ENCODE data around the gene HSD17B13.

HSD17B13 gene, protein sequence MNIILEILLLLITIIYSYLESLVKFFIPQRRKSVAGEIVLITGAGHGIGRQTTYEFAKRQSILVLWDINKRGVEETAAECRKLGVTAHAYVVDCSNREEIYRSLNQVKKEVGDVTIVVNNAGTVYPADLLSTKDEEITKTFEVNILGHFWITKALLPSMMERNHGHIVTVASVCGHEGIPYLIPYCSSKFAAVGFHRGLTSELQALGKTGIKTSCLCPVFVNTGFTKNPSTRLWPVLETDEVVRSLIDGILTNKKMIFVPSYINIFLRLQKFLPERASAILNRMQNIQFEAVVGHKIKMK

GRCh38 chr4:87322754-87323153, at the start of gene HSD17B13:
Gene HSD17B13, minus strand, starts transcription at chr4:87322882. Its CDS starts 41 bp downstream, at chr4:87322841.
- DNase-seq (ENCODE audit: low read depth): no peak

DNA sequence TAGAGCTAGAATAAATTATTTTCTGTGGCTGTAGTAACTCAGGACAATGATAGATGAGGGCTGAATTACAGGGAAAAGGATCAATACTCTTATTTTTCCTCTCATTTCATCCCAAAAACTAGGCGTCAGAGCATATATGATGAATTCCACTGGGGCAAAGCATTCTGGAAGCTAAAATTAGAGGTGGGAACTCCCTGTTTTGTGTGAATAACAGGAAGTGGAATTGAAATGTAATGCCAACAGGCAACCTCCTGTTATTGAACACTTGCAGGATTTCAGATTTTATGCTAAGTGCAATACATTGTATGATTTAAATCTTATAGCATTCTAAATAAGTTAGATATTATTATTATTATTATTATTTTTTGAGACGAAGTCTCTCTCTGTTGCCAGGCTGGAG, 47.4 kb upstream of the HSD17B13 start:
- no peak for DNase-seq (ENCODE audit: low read depth)

DNA sequence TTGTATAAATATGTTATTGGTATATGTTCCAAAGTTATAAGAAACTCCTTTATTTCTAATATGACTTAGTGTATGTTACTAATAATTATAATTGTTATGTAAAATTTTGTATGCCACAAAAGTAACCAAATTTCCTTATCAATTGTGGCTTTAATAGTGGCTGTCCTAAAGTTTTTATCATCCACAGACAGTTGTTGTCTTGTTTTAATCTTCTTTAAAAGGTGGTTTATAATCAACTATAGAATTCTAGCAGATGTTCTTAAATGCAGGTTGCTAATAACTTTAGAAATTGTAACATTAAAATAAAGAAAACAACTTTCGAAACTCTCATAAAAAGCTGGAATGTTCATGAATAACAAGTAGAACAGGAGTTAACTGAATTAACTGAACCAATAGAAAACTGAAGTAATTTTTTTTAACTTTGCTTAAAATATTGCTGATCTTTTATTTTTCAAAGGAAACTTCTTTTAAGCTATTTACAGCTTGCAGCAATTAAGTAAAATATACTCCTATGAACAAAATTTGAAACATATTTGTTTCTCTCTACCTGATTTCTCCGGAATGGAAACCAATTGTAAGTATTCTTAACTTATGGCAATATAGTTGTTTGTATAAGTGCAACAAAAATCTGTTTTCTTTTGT, 44.0 kb upstream of the HSD17B13 start:
- DNase-seq (ENCODE audit: low read depth): no peak

- DNase-seq (ENCODE audit: low read depth): no peak
These were observed 42.7 kb upstream of the HSD17B13 start for GRCh38 chr4:87365348-87365747.

- DNase-seq (ENCODE audit: low read depth): no peak
These were observed 40.9 kb upstream of the HSD17B13 start for GRCh38 chr4:87363552-87363951.

- no peak for DNase-seq (ENCODE audit: low read depth)
These were observed 37.8 kb upstream of the HSD17B13 start for GRCh38 chr4:87360338-87360935.

GRCh38 chr4:87359258-87359657, 36.6 kb upstream of the HSD17B13 start:
- DNase-seq (ENCODE audit: low read depth): no peak

GRCh38 chr4:87356832-87357526, 34.3 kb upstream of the HSD17B13 start:
- no peak for DNase-seq (ENCODE audit: low read depth)

GRCh38 chr4:87354168-87355102, 31.8 kb upstream of the HSD17B13 start:
- DNase-seq (ENCODE audit: low read depth): peak; percentile 72

DNA sequence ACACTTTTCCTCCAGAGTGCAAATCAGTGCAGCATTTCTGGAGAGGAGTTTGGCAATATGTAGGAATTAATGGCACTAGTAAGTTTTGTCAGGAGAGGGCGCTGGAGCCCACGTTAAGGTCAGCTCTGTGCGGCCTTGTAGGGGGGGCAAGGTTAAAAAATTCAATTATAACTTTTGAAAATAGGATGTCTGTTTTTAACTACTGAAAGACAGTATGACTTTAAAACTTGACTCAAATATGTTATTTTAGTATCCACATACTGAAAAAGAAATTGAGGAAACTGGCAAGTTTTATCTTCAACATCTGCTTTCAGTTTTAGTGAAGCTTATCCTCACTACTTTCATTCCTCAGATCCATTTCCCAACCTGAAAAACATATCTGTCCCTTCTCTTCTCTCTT, 30.9 kb upstream of the HSD17B13 start:
- DNase-seq (ENCODE audit: low read depth): peak; percentile 68

GRCh38 chr4:87345139-87345538, 22.5 kb upstream of the HSD17B13 start:
- no peak for DNase-seq (ENCODE audit: low read depth)

- DNase-seq (ENCODE audit: low read depth): no peak
These were observed 20.2 kb upstream of the HSD17B13 start for GRCh38 chr4:87342872-87343271.

GRCh38 chr4:87341954-87342635, 19.4 kb upstream of the HSD17B13 start:
- DNase-seq (ENCODE audit: low read depth): peak; percentile 61

DNA sequence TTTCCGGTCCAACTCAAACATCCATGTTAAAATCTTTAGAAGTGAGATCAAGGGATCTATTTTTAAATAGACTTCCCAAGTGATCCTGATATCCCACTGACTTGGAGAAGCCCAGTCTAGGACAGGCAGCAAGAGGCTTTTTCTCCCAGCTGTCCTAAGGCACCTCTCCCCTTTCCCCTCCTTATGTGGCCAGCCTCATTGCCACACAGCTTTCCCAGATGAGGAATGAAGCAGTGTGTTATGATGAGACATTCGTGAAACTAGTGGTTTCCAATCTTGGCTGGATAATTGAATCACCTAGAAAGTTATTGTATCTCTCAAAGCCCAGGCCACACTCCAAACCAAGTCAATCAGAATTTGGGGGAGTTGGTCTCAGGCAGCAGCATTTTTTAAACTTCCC, 16.8 kb upstream of the HSD17B13 start:
- DNase-seq (ENCODE audit: low read depth): no peak

GRCh38 chr4:87337361-87337760, 14.7 kb upstream of the HSD17B13 start:
- no peak for DNase-seq (ENCODE audit: low read depth)

DNA sequence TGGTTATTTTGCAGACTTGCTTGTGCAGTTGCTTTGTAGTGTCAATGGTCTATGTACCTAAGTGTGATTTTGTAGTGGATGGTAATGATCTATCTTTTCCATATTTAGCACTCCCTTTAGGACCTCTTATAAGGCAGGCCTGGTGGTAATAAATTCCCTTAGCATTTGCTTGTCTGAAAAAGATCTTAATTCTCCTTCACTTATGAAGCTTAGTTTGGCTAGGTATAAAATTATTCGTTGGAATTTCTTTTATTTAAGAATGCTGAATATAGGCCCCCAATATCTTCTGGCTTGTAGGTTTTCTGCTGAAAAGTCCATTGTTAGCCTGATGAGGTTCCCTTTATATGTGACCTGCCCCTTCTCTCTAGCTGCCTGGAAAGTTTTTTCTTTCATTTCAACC, 10.6 kb upstream of the HSD17B13 start:
- no peak for DNase-seq (ENCODE audit: low read depth)

DNA sequence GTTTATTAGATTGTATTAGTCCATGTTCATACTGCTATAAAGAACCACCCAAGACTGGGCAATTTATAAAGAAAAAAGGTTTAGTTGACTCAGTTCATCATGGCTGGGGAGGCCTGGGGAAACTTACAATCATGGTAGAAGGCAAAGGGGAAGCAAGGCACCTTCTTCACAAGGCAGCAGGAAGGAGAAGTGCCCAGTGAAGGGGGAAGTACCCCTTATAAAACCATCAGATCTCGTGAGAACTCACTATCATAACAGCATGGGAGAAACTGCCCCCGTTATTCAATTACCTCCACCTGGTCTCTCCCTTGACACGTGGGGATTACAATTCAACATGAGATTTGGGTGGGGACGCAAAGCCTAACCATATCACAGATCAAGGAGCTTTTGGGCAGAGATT, 8.1 kb upstream of the HSD17B13 start:
- DNase-seq (ENCODE audit: low read depth): no peak

- DNase-seq (ENCODE audit: low read depth): no peak
These were observed 4.5 kb upstream of the HSD17B13 start for GRCh38 chr4:87327136-87327535.

- DNase-seq (ENCODE audit: low read depth): no peak
These were observed 3.8 kb upstream of the HSD17B13 start for GRCh38 chr4:87326460-87326859.

GRCh38 chr4:87321888-87322287, 794 bp downstream of the HSD17B13 start:
- no peak for DNase-seq (ENCODE audit: low read depth)

DNA sequence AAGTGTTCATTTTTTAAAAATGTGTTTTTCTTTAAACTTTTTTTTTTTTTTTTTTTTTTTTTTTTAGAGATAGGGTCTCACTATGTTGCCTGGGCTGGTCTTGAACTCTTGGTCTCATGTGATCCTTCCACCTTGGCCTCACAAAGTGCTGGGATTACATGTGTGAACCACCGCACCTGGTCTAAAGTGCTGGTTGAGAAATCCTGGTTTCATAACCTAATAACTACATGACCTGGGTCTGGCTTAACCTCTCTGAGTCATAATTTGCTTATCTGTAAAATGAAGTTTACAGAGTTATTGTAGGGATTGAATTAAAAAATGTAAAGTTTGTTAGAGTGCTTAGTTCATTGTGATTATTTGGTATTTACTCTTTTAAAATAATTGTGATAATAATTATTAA, 5.2 kb downstream of the HSD17B13 start:
- DNase-seq (ENCODE audit: low read depth): peak; percentile 76

All from iris pigment epithelial cell (primary cell).